Epithelial cell of prostate (primary cell): ENCODE results near the gene IDUA.
"Not testable (repeated sequence)": the region's sequence is repeated elsewhere in the genome, so short reads cannot be mapped to it uniquely, and the experiment has no call there.

Experiments
- DNase-seq: peaks from one replicate; pipeline ENCODE4 v3.0.0-alpha.2; 2011; ENCODE audit warnings: low read depth, low spot score
- H3K27ac ChIP-seq: fragments of 450-650 bp; 2 replicates; pipeline ENCODE4 v1.5.1; 2017; ENCODE audit warnings: mild to moderate bottlenecking

The IDUA gene

DNA sequence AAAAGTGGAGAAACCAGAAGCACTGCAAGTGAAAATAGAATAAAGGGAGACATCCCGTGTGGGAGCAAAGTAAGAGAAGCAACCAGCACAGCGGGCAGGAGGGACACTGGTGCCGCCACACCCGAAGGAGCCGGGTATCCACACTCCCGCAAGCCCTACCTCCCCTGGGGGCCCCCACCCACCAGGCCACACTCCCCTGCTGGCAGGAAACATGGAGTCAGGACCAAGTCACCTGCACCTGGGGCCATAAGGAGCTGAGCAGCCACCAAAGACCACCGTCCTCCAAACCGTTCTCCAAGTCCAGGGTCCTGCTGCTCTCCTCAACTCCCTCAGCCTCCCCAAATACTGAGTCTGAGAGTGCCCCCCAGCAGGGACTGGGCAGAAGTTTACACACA, 55.1 kb downstream of the IDUA start:
- H3K27ac ChIP-seq, result peak overlapping the region; percentile 16
- DNase-seq, result no peak

DNA sequence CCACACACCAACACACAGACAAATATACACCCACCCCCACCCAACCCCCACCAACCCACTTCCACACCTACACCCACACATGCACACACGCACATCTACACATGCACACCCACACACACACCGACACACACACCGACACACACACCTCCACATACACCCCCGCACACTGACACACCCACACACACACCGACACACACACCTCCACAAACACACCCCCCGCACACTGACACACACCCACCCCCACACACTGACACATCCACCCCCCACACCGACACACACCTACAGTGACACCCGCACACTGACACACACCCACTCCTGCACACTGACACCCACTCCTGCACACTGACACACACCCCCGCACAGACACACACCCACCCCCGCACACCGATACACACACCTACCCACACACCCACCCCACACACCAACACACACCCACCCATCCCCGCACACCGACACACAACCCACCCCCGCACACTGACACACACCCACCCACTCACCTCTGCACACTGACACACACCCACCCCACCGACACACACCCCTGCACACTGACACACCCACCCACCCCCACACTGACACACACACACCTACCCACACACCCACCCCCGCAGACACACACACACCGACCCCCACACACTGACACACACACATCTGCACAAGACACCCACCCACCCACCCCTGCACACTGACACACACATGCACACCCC, 55.7 kb downstream of the IDUA start:
- no peak for DNase-seq
- H3K27ac ChIP-seq, result no peak overlapping the region

- DNase-seq, result no peak
- peak overlapping the region; percentile 17 for H3K27ac ChIP-seq
Observed at GRCh38 chr4:1043162-1043561, 56.3 kb downstream of the IDUA start.

- DNase-seq, result peak; percentile 88
- H3K27ac ChIP-seq, result peak overlapping the region; percentile 17
Observed at GRCh38 chr4:1043651-1044468, 57.0 kb downstream of the IDUA start.

DNA sequence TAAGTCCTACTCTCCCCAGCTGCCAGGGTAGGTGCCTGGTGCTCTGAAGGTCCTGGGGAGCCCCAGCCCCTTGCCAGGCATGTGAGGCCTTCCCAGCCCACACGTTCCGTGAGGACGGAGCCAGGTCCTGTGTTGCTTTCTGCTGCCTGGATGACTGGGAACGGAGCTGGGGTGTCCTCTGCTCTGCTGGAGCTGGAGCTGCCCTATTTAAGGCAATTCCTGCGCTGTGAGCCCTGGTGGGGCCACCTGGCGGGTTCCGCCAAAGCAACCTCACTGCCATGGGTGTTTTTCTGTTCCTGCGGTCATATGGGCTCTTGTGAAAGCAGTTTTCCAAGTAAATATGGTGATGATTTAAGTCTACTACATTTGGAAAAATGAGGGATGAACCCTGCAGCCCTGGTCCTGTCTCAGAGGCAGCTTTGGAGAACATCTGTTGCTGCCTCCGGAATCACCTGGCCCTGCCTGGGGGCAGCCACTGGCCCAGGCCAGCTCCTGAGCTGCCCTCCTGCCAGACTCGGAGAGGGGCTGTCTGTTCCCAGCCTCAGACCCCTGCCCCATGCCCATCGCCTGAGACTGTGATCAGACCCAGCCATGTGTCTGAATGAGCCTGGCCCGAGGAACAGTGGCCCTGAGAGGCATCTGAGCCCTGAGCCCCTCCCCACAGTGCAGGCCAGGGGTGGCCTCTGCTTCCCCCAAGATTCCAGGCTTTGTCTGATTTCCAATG, 57.8 kb downstream of the IDUA start:
- H3K27ac ChIP-seq, result no peak overlapping the region
- DNase-seq, result no peak

DNA sequence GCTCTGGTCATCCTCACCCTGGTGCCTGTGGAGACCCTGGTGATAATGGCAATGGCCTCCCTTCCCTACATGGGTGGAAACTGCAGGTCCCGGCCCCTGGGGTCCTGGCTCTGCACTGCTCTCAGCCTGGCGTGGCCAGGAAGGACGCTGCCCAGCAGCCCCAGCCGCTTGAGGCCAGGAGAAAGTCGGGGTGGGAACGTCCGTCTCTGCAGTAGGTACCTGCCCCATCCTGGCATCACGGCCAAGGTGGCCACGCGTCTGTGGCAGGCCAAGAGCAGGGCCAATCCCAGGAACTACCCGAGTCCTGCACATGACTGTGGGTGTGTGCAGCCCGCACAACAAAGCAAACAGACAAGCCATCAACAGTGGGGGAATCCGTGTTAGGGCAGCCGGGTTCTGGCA, 58.4 kb downstream of the IDUA start:
- H3K27ac ChIP-seq, result no peak overlapping the region
- DNase-seq, result no peak

DNA sequence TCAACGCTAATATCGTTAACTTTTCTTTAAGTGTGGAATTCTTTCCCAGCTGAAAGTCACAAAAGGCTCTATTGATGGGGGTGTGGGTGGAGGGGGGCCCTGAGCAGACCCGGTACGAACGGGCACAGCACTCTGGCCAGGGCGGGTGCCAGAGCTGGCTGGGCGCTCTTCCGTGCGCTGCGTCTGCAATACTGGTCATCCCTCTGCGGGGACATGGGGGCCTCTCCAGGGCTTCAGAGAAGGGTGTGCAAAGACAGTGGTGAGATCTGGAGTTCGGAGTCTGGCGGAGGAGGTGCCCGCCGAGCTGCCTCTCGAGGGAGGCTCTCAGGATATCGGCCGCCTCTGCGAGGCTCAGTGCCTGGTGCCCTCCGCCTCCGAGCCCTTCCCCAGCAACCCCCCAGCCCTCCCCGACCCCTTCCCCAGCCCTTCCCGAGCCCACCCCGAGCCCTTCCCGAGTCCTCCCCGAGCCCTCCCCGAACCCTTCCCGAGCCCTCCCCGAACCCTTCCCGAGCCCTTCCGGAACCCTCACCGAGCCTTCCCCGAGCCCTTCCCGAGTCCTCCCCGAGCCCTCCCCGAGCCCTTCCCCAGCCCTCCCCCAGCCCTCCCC, 58.9 kb downstream of the IDUA start:
- DNase-seq, result no peak
- no peak overlapping the region for H3K27ac ChIP-seq

GRCh38 chr4:1046581-1047011, 59.8 kb downstream of the IDUA start:
- DNase-seq, H3K27ac ChIP-seq: not testable (repeated sequence)

GRCh38 chr4:1047106-1047975, 60.5 kb downstream of the IDUA start:
- no peak overlapping the region for H3K27ac ChIP-seq
- no peak for DNase-seq

DNA sequence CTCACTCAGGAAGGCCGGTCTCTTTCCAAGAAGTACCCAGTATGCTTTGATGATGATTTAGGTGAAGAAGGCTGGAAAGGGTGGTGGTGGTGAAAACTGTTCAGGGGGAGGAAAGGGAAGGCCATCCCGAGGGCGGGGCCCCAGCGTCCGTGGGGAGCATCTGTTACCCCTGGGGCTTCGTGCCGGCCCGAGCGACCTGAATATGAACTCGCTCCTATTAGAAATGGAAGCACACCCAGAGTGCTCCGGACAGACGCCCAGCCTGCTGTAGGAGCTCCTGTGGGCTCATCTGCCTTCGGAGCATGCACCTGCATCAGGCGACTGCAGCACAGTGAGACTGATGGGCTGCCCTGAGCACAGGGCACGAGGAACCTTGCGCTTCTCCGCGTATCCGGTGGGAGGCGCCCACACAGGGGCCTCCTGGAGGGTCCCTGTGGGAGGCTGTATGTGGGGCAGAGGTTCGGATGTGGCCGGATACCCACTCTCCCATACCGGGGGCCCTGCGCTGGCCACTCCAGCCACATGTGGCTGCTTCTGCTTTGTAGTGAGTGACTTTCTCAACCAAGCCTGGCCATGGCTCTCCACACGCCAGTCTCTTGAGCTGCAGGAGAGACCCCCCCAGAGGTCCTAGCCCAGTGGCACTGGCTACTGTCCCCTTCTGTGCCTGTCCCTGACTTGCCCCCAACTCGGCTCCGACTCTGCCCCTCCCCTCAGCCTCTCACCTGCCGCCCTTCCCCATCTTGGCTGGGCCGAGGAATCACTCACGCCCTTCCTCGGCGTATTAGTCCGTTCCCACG, 61.3 kb downstream of the IDUA start:
- no peak overlapping the region for H3K27ac ChIP-seq
- DNase-seq, result no peak

DNA sequence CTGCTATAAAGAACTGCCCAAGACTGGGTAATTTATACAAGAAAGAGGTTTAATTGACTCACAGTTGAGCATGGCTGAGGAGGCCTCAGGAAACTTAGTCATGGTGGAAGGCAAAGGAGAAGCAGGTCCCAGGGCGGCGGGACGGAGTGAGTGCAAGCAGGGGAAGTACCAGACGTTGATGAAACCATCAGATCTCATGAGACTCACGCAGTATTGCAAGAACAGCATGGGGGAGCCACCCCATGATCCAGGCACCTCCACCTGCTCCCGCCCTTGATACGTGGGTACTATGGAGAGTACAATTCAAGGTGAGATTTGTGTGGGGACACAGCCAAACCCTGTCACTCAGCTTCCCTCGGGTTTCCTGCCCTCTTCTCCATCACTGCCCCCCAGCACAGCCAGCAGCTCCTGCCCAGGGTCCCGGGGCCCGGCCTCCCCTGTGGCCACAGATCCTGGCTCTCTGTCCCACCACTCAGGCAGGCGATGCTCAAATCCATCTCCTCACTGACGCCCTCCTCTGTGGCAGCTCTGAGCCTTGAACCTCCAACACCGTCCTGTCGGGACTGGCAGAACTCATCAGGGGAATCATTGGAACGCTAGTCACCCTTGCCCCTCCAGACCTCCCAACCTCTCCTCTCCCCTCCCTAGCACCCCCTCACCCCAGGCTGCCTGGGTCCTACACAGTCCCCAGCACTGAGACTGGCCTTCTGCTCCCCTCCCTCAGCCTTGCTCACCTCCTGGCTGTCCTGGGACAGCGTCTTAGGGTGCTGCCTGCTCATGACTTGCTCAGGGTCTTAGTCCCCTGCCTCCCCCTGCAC, 62.1 kb downstream of the IDUA start:
- H3K27ac ChIP-seq, result no peak overlapping the region
- no peak for DNase-seq

DNA sequence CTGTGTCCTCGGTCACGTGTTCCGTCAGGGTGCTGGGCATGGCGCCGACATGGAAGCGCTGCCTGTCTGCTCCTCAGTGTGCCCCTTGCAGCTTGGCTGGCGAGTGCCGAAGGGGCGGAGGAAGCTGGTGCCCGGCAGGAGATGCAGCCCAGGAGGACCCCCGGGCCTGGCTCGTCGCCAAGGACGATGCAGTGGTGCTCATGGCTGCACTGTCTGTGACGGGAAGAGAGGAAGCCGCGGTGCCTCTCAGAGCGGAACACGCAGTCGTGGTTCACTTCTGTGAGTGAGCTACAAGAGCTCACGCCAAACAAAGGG, 62.7 kb downstream of the IDUA start:
- no peak for DNase-seq
- H3K27ac ChIP-seq, result no peak overlapping the region

DNA sequence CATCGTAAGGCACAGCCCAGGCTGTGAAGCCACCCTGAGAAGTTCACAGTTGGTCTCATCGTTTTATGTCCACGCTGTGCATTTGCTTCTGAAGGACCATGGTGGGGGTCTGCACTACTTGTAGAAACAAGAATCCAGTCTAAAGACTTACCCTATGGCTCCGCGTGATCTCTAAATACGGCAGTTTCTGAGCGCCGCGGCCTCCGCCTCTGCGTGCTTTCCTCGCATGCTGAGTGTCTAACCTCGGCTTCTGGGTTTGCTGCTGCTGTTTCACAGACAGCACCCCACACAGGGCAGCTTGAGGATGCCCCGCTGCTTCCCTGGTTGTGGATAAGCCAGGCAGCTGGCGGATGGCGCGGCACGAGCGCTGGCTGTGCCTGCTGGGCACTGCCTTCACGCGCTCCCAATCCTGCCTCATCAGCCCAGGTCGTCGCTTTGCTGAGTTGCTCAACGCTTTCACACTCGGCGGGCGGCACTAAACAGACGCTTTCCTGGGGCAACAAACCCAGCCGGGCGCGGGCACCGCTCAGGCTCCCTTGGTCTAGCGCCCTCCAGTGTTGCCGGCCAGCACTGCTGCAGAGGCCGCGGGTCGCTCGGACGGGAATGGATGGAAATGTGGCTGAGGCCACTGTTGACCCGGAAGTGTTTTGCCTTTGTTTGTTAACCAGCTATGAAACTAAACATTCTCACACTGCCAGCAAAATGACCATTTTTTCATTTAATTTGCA, 63.8 kb downstream of the IDUA start:
- DNase-seq, result no peak
- no peak overlapping the region for H3K27ac ChIP-seq

DNA sequence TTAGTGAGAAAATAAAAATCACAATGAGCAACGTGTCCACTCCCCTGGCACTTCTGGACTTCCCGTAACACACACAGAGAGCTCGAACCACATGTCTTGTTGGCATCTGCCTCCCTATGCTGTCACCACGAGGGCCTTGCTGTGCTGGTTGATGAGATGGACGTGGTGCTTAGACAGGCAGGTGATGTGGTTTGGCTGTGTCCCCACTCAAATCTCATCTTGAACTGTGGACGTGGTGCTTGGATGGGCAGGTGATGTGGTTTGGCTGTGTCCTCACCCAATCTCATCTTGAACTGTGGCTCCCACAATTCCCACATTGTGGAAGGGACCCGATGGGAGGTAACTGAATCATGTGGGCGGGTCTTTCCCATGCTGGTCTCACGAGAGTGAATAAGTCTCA, 64.6 kb downstream of the IDUA start:
- no peak overlapping the region for H3K27ac ChIP-seq
- no peak for DNase-seq

DNA sequence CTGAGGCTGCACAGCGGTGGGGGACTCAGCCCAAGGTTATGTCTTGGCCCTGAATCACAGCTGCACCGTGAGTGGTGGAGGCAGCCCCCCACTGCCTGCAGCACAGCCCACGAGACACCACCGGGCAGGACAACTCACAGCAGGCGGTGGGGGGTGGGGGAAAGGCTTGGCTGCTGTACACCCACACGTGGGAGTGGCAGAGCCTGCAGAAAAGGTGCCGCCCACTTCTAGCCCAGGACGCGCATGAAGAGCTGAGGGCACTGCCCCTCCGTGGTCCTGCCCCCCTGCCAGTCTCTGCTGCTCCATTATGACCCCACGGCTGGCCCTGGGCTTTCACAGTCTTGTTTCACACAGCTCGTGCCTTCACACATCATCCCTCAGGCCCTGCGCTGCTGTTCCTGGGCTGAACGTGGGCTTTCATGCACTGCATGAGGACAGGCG, 65.4 kb downstream of the IDUA start:
- DNase-seq, result no peak
- H3K27ac ChIP-seq, result no peak overlapping the region

DNA sequence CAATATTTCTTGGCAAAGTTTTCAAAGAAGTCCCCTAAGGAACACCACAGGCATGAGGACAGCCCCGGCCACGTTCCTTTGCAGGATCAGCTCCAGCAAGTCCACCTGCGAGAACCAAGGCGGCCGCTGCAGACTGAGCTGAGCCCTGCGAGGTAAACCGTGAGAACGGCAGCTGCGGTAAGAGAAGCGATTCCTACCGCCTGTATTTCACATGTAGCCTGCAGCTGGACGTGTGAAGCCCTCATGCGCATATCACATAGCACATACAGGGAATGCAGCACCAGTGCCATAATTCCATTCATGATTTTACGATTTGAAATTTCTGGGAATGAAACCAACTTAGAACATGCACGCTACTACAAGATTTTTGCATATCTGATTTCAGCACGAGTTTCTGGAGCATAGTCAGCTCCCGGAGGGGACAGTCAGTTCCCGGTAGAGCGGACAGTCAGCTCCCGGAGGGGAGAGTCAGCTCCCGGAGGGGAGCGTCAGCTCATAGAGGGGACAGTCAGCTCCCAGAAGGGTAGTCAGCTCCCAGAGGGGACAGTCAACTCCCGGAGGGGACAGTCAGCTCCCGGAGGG, 66.3 kb downstream of the IDUA start:
- no peak for DNase-seq
- no peak overlapping the region for H3K27ac ChIP-seq

DNA sequence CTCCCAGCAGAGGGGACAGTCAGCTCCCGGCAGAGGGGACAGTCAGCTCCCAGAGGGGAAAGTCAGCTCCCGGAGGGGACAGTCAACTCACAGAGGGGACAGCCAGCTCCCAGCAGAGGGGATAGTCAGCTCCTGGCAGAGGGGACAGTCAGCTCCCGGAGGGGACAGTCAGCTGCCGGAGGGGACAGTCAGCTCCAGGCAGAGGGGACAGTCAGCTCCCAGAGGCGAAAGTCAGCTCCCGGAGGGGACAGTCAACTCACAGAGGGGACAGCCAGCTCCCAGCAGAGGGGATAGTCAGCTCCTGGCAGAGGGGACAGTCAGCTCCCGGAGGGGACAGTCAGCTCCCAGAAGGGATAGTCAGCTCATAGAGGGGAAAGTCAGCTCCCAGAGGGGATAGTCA, 67.0 kb downstream of the IDUA start:
- DNase-seq, H3K27ac ChIP-seq: not testable (repeated sequence)
